Hematopoietic multipotent progenitor cell treated with erythropoietin and hydrocortisone succinate and interleukin-3 and kit ligand, for 15 days (in vitro differentiated cells): ENCODE results near the gene SLC25A6.
"Not testable (repeated sequence)": the region's sequence is repeated elsewhere in the genome, so short reads cannot be mapped to it uniquely, and the experiment has no call there.

Experiments used
- DNase-seq: peaks from one replicate; pipeline ENCODE4 v3.0.0-alpha.2; 2015; ENCODE audit warnings: low spot score

The SLC25A6 gene

DNA sequence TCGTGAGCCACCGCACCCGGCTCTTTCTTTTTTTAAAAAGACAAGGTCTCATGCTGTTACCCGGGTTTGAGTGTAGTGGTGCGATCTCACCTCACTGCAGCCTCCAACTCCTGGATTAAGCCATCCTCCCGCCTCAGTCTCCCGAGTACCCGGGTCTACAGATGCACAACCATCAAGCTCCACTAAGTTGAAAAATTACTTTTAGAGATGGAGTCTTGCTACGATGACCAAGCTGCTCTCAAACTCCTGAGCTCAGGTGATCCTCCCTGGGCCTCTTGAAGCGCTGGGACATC, 2.0 kb downstream of the SLC25A6 start:
- DNase-seq, result no peak

DNA sequence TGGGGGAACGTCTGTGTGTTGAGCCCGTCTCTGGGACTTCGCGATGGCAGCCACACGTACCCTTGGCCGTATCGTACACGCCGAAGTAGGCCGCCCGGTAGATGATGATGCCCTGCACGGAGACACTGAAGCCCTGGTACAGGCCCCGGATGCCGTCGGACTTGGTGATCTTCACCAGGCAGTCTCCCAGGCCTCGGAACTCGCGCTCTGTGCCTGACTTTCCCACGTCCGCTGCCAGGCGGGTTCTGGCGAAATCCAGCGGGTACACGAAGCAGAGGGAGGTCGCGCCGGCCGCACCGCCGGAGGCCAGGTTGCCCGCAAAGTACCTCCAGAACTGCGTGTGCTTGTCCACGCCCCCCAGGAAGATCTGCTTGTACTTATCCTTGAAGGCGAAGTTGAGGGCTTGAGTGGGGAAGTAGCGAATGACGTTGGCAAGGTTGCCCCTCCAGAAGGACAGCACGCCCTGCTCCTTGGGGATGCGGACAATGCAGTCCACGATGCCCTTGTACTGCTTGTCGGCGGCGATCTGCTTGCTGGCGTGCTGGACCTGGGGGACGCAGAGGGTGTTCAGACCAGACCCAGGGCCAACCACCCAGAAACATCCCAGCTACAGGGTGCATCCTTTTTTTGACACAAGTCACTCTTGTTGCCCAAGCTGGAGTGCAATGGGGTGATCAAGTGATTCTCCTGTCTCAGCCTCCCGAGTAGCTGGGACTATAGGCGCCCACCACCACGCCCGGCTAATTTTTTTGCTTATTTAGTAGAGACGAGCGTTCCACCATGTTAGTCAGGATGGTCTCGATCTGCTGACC, 2.5 kb downstream of the SLC25A6 start:
- DNase-seq, result no peak

DNA sequence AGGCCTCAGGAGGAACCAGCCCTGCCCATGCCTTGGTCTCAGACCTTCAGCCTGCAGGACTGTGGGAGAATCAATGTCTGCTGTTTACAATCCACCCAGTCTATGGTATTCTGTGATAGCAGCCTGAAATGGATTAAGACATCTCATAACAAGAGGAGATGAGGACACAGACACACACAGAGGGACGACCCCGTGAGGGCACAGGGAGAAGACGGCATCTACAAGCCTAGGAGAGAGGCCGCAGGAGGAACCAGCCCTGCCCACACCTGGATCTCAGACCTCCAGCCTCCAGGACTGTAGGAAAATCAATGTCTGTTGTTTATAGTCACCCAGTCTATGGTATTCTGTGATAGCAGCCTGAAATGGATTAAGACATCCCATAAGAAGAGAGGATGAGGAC, 3.3 kb downstream of the SLC25A6 start:
- DNase-seq, result no peak

DNA sequence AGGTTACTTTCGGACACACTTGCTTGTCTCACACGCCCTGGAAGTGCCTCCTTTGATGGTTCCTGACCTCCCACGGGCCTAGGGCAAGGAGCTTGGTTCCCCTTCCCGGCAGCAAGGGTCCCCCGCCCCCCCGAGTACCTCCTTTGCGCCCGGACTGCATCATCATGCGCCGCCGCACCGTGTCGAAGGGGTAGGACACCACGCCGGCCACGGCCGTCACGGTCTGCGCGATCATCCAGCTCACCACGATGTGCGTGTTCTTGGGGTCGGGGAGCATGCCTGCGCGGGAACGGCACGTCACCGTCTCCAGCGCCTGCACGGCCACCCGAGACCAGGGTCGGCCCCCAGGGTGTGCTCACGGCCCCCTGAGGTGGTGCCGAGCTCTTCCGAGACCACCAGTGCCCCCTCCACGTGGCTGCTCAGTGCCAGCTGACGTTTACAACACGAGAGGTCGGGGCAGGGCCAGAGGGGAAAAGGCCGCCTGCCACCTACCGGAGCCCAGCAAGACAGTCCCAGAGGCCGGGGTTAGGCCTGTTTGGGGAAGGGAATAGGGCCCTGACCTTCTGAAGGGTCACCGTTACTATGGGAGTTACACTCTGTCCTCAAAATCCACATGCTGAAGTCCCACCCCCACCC, 4.7 kb downstream of the SLC25A6 start:
- no peak for DNase-seq

- DNase-seq, result no peak
These were observed 5.4 kb downstream of the SLC25A6 start for GRCh38 chrX:1386338-1387127.

DNA sequence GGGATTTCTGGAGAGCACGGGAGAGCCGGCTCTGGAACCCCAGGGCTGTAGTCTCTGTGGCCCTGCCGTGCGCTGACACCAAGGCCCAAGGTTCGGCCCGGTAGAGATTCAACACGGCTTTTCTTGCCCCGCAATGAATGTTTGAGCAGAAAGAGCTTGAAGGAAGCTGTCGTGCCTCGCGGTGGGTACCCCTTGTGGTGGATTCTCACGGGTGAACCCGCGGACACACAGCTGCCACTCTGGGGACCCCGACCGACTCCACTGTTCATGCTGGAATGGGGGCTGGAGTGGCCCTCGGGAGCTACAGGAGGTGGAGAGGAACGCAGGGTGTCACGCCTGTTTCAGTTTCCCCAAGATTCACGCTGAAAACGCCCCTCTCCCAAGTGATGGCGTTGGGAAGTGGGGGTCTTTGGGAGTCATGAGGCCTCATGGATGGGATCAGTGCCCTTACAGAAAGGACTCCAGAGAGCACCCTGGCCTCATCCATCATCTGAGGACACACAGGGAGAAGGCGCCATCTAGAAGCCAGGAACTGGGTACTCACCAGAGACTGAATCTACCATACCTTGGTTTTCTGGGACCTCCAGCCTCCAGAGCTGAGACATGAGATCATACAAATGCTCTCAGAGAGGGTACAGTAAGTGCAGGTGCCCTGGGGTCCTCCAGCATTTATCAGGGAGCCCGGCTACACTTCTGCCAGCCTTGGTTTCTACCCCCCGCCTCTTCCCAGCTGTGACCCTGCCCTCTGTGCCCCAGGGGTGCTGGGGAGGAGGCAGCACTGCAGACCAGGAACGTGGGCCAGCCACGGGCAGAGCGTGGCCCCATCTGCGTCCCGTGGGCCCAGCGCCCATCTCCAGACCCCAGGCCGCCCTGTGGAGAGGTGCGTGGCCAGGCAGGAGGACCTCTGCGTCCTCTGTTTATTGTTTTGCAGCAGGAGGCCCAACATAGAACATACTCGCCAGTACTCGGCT, 6.4 kb downstream of the SLC25A6 start:
- DNase-seq, result no peak

DNA sequence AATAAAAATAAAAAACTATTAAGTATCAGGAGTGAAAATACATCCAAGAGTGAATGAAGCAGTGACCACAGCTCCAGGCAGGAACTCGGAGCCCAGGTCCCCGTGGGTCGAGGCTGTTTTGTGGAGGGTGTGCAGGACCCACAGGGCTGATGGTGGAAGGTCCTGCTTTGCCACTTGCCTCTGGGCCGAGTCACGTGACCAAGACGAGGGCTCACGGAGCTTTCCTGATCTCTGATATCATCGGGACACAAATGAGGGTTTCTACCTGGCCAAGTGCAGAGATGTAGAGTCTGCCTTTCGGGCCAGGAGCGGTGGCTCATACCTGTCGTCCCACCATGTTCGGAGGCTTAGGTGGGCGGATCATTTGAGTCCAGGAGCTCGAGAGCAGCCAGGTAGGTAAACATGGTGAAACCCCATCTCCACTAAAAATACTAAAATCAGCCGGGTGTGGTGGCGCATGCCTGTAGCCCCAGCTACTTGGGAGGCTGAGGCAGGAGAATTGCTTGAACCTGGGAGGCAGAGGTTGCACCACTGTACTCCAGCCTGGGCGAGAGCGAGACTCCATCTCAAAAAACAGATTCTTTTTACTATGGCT, 7.2 kb downstream of the SLC25A6 start:
- no peak for DNase-seq

- DNase-seq, result no peak
These were observed 11.2 kb downstream of the SLC25A6 start for GRCh38 chrX:1380672-1381233.

GRCh38 chrX:1378306-1378759, 13.6 kb downstream of the SLC25A6 start:
- no peak for DNase-seq

- DNase-seq, result no peak
These were observed 23.6 kb downstream of the SLC25A6 start for GRCh38 chrX:1368385-1368698.

DNA sequence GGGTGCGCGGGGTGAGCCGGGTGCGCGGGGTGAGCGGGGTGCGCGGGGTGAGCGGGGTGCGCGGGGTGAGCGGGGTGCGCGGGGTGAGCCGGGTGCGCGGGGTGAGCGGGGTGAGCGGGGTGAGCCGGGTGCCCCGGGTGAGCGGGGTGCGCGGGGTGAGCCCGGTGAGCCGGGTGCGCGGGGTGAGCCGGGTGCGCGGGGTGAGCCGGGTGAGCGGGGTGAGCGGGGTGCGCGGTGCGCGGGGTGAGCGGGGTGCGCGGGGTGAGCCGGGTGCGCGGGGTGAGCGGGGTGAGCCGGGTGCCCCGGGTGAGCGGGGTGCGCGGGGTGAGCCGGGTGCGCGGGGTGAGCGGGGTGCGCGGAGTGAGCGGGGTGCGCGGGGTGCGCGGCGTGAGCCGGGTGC, 25.6 kb downstream of the SLC25A6 start:
- DNase-seq, result not testable (repeated sequence)

GRCh38 chrX:1361910-1362309, 30.0 kb downstream of the SLC25A6 start:
- no peak for DNase-seq

GRCh38 chrX:1361275-1361674, 30.6 kb downstream of the SLC25A6 start:
- DNase-seq, result no peak

DNA sequence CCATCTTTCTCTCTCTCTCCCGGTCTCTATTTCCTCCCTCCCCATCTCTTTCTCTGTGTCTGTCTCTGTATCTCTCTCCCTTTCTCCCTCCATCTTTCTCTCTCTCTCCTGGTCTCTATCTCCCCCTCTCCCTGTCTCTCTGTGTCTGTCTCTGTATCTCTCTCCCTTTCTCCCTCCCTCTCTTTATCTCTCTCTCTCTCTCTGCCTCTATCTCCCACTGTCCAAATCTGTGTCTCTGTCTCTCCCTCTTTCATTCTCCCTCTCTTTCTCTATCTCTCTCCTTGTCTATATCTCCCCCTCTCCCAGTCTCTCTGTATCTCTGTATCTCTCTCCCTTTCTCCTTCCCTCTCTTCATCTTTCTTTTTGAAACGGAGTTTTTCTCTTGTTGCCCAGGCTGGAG, 31.7 kb downstream of the SLC25A6 start:
- DNase-seq, result no peak

DNA sequence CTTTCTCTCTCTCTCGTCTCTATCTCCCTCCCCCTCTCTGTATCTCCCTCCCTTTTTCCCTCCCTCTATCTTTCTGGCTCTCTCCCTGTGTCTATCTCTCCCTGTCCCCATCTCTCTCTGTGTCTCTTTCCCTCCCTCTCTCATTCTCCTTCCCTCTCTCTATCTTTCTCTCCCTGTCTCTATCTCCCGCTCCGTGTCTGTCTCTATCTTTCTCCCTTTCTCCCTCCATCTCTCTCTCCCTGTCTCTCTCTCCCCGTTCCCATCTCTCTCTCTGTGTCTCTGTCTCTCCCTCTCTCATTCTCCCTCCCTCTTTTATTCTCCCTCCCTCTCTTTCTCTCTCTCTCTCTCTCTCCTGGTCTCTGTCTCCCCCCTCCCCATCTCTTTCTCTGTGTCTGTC, 32.4 kb downstream of the SLC25A6 start:
- no peak for DNase-seq

DNA sequence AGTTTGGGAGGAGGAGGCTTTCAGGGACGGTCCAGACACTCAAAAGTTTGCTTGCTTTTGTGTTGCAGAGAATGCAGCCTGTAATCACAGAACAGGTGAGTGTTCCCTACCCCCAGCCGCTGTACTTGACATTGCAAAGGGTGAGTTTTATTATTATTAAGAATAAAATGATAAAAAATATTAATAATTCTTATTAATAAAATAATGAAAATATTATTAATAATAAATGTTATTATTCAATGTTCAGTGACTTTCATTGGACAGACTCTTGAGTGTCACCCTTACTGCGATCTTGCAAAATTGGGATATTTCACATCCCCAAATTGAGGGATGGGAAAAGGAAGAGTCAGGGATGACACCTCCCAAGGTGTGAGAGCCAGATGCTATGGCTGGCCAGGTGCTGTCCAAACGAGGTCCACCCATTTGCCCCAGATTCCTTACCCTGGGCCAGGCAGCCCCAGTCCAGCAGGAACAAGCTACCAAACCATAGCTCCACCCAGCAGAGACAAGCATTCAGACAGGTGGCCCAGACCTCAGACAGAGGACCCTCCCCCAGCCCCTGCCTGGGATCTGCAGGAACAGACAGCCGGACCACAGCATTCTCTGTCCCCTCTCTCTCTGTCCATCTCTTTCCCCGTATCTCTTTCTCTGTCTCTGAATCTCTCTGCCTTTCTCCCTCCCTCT, 33.0 kb downstream of the SLC25A6 start:
- no peak for DNase-seq

DNA sequence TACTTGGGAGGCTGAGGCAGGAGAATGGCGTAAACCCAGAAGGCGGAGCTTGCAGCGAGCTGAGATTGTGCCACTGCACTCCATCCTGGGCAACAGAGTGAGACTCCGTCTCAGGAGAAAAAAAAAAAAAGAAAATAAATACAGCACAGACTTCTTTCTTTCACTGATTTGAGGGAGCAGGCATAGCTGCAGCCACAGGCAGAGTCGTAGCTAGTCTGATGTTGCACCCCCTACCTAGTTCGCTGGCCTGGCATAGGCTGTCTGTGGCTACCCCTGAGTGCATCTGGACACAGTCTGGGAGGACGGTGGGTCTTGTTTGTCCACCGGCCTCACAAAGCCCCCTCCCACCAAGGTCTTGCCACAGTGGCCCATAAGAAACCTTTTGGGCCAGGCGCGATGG, 33.9 kb downstream of the SLC25A6 start:
- DNase-seq, result no peak

- no peak for DNase-seq
These were observed 36.5 kb downstream of the SLC25A6 start for GRCh38 chrX:1355131-1356046.
